HG03565 (cell line): Measurements from ENCODE around the gene R3HCC1L.
"Not testable (repeated sequence)": the region's sequence is repeated elsewhere in the genome, so short reads cannot be mapped to it uniquely, and the experiment has no call there.

Experiments
- ATAC-seq: cut with Tn5 transposase; IDR thresholded peaks from one replicate; pipeline ENCODE4 v1.9.1; 2021; ENCODE audit warnings: mild to moderate bottlenecking, moderate library complexity; ENCODE audit not compliant: unreplicated experiment

R3HCC1L gene

GRCh38 chr10:98170249-98171117 lies 36.0 kb downstream of the R3HCC1L start:
- ATAC-seq, result no peak

- ATAC-seq, result no peak
Observed at GRCh38 chr10:98172073-98172472, 37.6 kb downstream of the R3HCC1L start.

GRCh38 chr10:98172495-98172894 lies 38.0 kb downstream of the R3HCC1L start:
- ATAC-seq, result no peak

GRCh38 chr10:98173260-98173659 lies 38.8 kb downstream of the R3HCC1L start:
- ATAC-seq, result no peak

- ATAC-seq, result not testable (repeated sequence)
Observed at GRCh38 chr10:98182351-98182915, 48.0 kb downstream of the R3HCC1L start.

- ATAC-seq, result no peak
Observed at GRCh38 chr10:98186681-98187080, 52.2 kb downstream of the R3HCC1L start.

GRCh38 chr10:98190773-98191172 lies 56.3 kb downstream of the R3HCC1L start:
- ATAC-seq, result not testable (repeated sequence)

GRCh38 chr10:98193037-98193436 lies 58.6 kb downstream of the R3HCC1L start:
- no peak for ATAC-seq

GRCh38 chr10:98194633-98195032 lies 60.2 kb downstream of the R3HCC1L start:
- no peak for ATAC-seq

GRCh38 chr10:98195120-98195519 lies 60.7 kb downstream of the R3HCC1L start:
- ATAC-seq, result peak; percentile 60

GRCh38 chr10:98196985-98197384 lies 62.5 kb downstream of the R3HCC1L start:
- ATAC-seq, result no peak

GRCh38 chr10:98201760-98202159 lies 67.3 kb downstream of the R3HCC1L start:
- ATAC-seq, result no peak

- no peak for ATAC-seq
Observed at GRCh38 chr10:98202378-98202777, 67.9 kb downstream of the R3HCC1L start.

GRCh38 chr10:98205351-98205750 lies 70.9 kb downstream of the R3HCC1L start:
- ATAC-seq, result no peak

- no peak for ATAC-seq
Observed at GRCh38 chr10:98208925-98209324, 74.5 kb downstream of the R3HCC1L start.

GRCh38 chr10:98209441-98209840 lies 75.0 kb downstream of the R3HCC1L start:
- ATAC-seq, result no peak

- ATAC-seq, result no peak
Observed at GRCh38 chr10:98212196-98212595, 77.7 kb downstream of the R3HCC1L start.

- no peak for ATAC-seq
Observed at GRCh38 chr10:98213740-98214139, 79.3 kb downstream of the R3HCC1L start.

GRCh38 chr10:98215373-98215772 lies 80.9 kb downstream of the R3HCC1L start:
- ATAC-seq, result no peak

- ATAC-seq, result no peak
Observed at GRCh38 chr10:98217801-98218200, 83.3 kb downstream of the R3HCC1L start.

GRCh38 chr10:98223874-98224273 lies 89.4 kb downstream of the R3HCC1L start:
- no peak for ATAC-seq

GRCh38 chr10:98224509-98224908 lies 90.1 kb downstream of the R3HCC1L start:
- no peak for ATAC-seq
